Bronchial smooth muscle cell (primary cell): ENCODE data around the gene RHO. TPM values are rescaled to one million over a fixed set of nuclear protein-coding genes. Genes with fewer than 3 reads are reported as not detected.

Source experiments
- total RNA-seq: library from RNA; depleted of rRNA; stranded (reverse); fragments of >200 nt; gene quantifications from 2 replicates; pipeline ENCODE4 v1.2.1, GENCODE V29; 2014

The RHO gene
- total RNA-seq, result not detected in 2 replicates

DNA sequence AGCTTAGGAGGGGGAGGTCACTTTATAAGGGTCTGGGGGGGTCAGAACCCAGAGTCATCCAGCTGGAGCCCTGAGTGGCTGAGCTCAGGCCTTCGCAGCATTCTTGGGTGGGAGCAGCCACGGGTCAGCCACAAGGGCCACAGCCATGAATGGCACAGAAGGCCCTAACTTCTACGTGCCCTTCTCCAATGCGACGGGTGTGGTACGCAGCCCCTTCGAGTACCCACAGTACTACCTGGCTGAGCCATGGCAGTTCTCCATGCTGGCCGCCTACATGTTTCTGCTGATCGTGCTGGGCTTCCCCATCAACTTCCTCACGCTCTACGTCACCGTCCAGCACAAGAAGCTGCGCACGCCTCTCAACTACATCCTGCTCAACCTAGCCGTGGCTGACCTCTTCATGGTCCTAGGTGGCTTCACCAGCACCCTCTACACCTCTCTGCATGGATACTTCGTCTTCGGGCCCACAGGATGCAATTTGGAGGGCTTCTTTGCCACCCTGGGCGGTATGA, at the start of gene RHO:
Gene RHO (plus strand): TSS at position 51 of the 512 bp plus-strand sequence. CDS start 95 bp downstream, at position 146.

DNA sequence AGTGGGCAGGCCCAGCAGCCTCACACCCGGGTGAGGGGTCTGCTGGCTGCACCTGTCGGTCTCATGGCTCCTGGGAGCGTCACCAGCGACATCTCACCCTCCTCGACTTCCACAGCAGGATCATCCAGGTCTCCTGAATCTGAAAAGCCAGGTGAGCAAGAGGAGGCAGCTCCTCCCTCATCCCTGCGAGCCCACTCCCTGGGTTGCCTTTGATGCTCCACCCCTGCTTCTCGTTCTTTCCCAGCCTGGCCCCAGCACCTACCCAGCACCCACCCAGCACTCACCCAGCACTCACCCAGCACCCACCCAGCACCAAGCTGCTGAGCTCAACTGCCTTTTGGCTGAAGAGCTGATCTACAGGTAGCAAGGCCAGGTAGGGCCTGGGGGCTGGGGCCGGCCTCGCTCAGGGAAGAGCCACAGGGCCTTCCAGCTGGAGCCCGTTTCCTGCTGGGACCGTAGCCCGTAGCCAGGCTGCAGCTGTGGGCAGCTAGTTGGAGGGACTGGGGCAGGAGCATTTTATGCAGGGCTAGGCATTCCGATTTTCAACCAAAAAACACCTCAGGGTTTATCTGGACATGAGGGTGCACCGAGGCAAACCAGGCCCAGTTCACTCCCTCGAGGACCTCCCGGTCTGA, 14.8 kb downstream of the RHO start, which contains the start of gene H1-8:
Gene H1-8 (plus strand): TSS at position 20 of the 635 bp plus-strand sequence. CDS start 44 bp downstream, at position 64.

Other genes starting within 250 kb of the RHO start
- 11.8 and 15.1 TPM in 2 replicates for gene HMCES, start 249.8 kb upstream of the RHO start, total RNA-seq
- under 0.01 TPM in 1 of 2 replicates, not detected in the other for gene EFCAB12, start 100.0 kb upstream of the RHO start, total RNA-seq
- gene MBD4, start 88.7 kb upstream of the RHO start, total RNA-seq, result 15.3 and 18.1 TPM in 2 replicates
- gene IFT122, start 88.4 kb upstream of the RHO start, total RNA-seq, result 29.3 and 32.6 TPM in 2 replicates
- 0.17 TPM in 1 of 2 replicates, not detected in the other for gene H1-8, start 14.5 kb downstream of the RHO start, total RNA-seq
- 57.4 and 65.5 TPM in 2 replicates for gene PLXND1, start 78.0 kb downstream of the RHO start, total RNA-seq